SU-DHL-6 (cell line): ENCODE data around the gene ZNF132.

ENCODE experiments used
- CTCF ChIP-seq: fragments of 200-600 bp; sonication (generic); IDR thresholded peaks from one replicate; pipeline ENCODE4 v1.5.1; 2017; ENCODE audit warnings: antibody characterized with exemption, mild to moderate bottlenecking, low read length, moderate library complexity; ENCODE audit not compliant: insufficient read depth, poor library complexity, severe bottlenecking
- EZH2phosphoT487 ChIP-seq: fragments of 200-600 bp; sonication (generic), shearing (Covaris generic); conservative IDR thresholded peaks from 2 replicates; pipeline ENCODE4 v1.6.1; 2018; ENCODE audit warnings: mild to moderate bottlenecking, antibody characterized with exemption, low read length, moderate library complexity, mixed read lengths

DNA sequence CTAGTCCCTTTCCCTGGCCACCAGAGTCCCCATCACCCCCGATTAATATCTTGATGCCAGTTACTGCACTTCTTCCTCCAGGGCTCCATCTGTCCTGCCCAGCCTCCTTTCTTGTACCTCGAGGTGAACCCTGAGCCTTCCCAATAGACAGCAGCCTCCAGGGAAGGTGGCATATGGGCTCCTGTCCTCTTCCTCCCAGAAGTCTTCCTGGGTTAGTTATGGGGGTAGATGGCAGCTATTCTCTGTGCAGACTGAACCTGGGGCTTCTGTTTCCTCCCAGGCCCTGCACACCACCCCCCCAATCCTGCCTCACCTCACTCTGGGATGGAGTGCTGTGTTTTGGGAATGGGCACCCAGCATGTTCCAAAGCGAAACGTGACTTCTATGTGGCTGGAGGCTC lies 41.9 kb downstream of the ZNF132 start:
- TF ChIP-seq CTCF (no peak), EZH2phosphoT487 (no peak)
